B cell (primary cell): ENCODE measurements around the gene HIF3A. TPM values are rescaled to one million over a fixed set of nuclear protein-coding genes. Genes with fewer than 3 reads are reported as not detected.

ENCODE experiments used
- ATAC-seq: fragments of 200-7000 bp; cut with Tn5 transposase; one replicate; pipeline ENCODE4 v1.10.0; 2021; ENCODE audit warnings: low read depth, mild to moderate bottlenecking, moderate number of reproducible peaks, moderate library complexity
- CTCF ChIA-PET: fragments of 350-600 bp; sonication (Branson Sonifier 250); formaldehyde crosslinking; loops from one replicate; lab custom pipeline; 2021; ENCODE audit warnings: antibody characterized with exemption, inconsistent platforms; lab: Charles Lee
- POLR2A ChIA-PET: fragments of 350-600 bp; sonication (Branson Sonifier 250); formaldehyde crosslinking; loops from one replicate; lab custom pipeline; 2021; ENCODE audit warnings: antibody characterized with exemption; lab: Charles Lee
- DNase-seq: peaks from one replicate; pipeline ENCODE4 v3.0.0; 2013
- H2AFZ ChIP-seq: 2 replicates; pipeline ENCODE4 v1.6.1; 2012; ENCODE audit warnings: mild to moderate bottlenecking, low read depth, low read length; ENCODE audit not compliant: insufficient read depth, poor library complexity, severe bottlenecking
- H3K27ac ChIP-seq, 2 donors: 1 replicate in 1 of 2; 2 replicates in 1 of 2; pipeline ENCODE4 v1.5.1; 2012 to 2013; ENCODE audit warnings: low read length in 2 of 2, mild to moderate bottlenecking in 2 of 2, moderate library complexity in 1 of 2
- H3K27me3 ChIP-seq, 4 experiments: fragments of 200-600 bp in 1 of 4; sonication (generic) in 1 of 4; replicated peaks in 1 of 4; 1 replicate in 2 of 4; 2 replicates in 2 of 4; pipeline versions ENCODE4 v1.6.1 to v1.7.0; 2013 to 2016; ENCODE audit warnings: low read length in 3 of 4, mild to moderate bottlenecking in 2 of 4, mixed read lengths in 1 of 4, moderate library complexity in 1 of 4; ENCODE audit not compliant: insufficient read depth in 4 of 4, control insufficient read depth in 3 of 4; ENCODE audit errors: control extremely low read depth in 1 of 4
- H3K36me3 ChIP-seq, 2 experiments: replicated peaks in 1 of 2; 1 replicate in 1 of 2; 2 replicates in 1 of 2; pipeline versions ENCODE4 v1.6.1 to v1.7.1; 2013; ENCODE audit warnings: low read length in 1 of 2; ENCODE audit not compliant: insufficient read depth in 2 of 2, control insufficient read depth in 1 of 2; ENCODE audit errors: control extremely low read depth in 1 of 2, extremely low read depth in 1 of 2
- H3K4me1 ChIP-seq, 2 donors: fragments of 200-600 bp in 1 of 2; sonication (generic) in 1 of 2; 1 replicate in 1 of 2; 2 replicates in 1 of 2; pipeline versions ENCODE4 v1.5.1 to v1.6.1; 2013 to 2017; ENCODE audit warnings: low read length in 2 of 2; ENCODE audit not compliant: control insufficient read depth in 2 of 2, insufficient read depth in 2 of 2
- H3K4me2 ChIP-seq: replicated peaks from 2 replicates; pipeline ENCODE3; 2012; ENCODE audit warnings: mild to moderate bottlenecking, low read depth, low read length; ENCODE audit not compliant: poor library complexity, severe bottlenecking
- H3K4me3 ChIP-seq, 5 experiments: fragments of 200-600 bp in 1 of 5; sonication (generic) in 1 of 5; 1 replicate in 3 of 5; 2 replicates in 2 of 5; pipeline versions ENCODE4 v1.5.1 to v1.7.0; 2011 to 2016; ENCODE audit warnings: low read length in 4 of 5, mild to moderate bottlenecking in 4 of 5, low read depth in 2 of 5, control low read depth in 1 of 5, moderate library complexity in 1 of 5; ENCODE audit not compliant: insufficient read depth in 1 of 5; ENCODE audit errors: control extremely low read depth in 1 of 5, extremely low read depth in 1 of 5
- H3K79me2 ChIP-seq: fragments of 200-600 bp; sonication (generic); one replicate; pipeline ENCODE4 v1.6.0; 2016; ENCODE audit warnings: low read length; ENCODE audit not compliant: control insufficient read depth, insufficient read depth
- H3K9ac ChIP-seq: fragments of 200-600 bp; sonication (generic); 2 replicates; pipeline ENCODE4 v1.6.1; 2017; ENCODE audit warnings: mild to moderate bottlenecking, low read length, moderate library complexity
- H3K9me3 ChIP-seq, 3 donors: one replicate each; pipeline versions ENCODE4 v1.6.1 to v1.7.1; 2013; ENCODE audit warnings: low read length in 2 of 3; ENCODE audit not compliant: control insufficient read depth in 2 of 3, insufficient read depth in 1 of 3; ENCODE audit errors: control extremely low read depth in 1 of 3
- H4K20me1 ChIP-seq: 2 replicates; pipeline ENCODE4 v1.6.0; 2012; ENCODE audit warnings: mild to moderate bottlenecking, low read length; ENCODE audit not compliant: insufficient read depth, control insufficient read depth, poor library complexity, severe bottlenecking
- H3K27ac Mint-ChIP-seq: one replicate; pipeline ENCODE4 v1.8.0; 2021; ENCODE audit warnings: mixed read lengths
- H3K27me3 Mint-ChIP-seq: one replicate; pipeline ENCODE4 v1.8.0; 2021; ENCODE audit warnings: mixed read lengths
- H3K4me1 Mint-ChIP-seq: one replicate; pipeline ENCODE4 v1.8.0; 2021; ENCODE audit warnings: mixed read lengths
- H3K4me3 Mint-ChIP-seq: one replicate; pipeline ENCODE4 v1.8.0; 2021; ENCODE audit warnings: mixed read lengths
- H3K9me3 Mint-ChIP-seq: one replicate; pipeline ENCODE4 v1.8.0; 2022; ENCODE audit warnings: mixed read lengths; ENCODE audit not compliant: insufficient read depth
- CTCF ChIP-seq: fragments of 200-600 bp; IDR thresholded peaks from one replicate; pipeline ENCODE4 v1.8.0; 2022; ENCODE audit warnings: antibody characterized with exemption, mild to moderate bottlenecking
- EZH2 ChIP-seq: IDR thresholded peaks from 2 replicates; pipeline ENCODE4 v1.6.1; 2012; ENCODE audit warnings: borderline replicate concordance, low read depth, mild to moderate bottlenecking, moderate library complexity, low read length; ENCODE audit not compliant: insufficient read depth, poor library complexity, severe bottlenecking
- WGBS: methylation state at CpG from one replicate; pipeline ENCODE4 v1.1.5; 2013; ENCODE audit warnings: missing lambda C conversion rate; ENCODE audit not compliant: insufficient coverage; 5-methylcytosine and 5-hydroxymethylcytosine counted together
- intact Hi-C: fragments of 100-400 bp; cut with micrococcal nuclease; formaldehyde crosslinking; loops from one replicate; pipeline ENCODE4 v1.10.0; 2022
- polyA plus RNA-seq: library from polyadenylated mRNA; depleted of rRNA; stranded (reverse); fragments of >200 nt; gene quantifications from 2 replicates; pipeline ENCODE4 v1.2.3, GENCODE V29; 2012
- total RNA-seq, 2 donors: library from RNA; stranded (reverse); fragments of 120-200 nt in 1 of 2; gene quantifications; 1 replicate in 1 of 2; 2 replicates in 1 of 2; pipeline versions ENCODE4 v1.2.3 to v1.2.4, GENCODE V29; 2013 to 2022

HIF3A gene
- total and polyA plus RNA-seq, 2 donors (not counting 1 experiment from before 2014, with no cell fraction given): not detected

GRCh38 chr19:46392252-46392801 lies 95.5 kb downstream of the HIF3A start:
- 26% methylated on average over 10 of the region's 21 CpGs for WGBS
- no peak for TF ChIP-seq CTCF
- no peak for TF ChIP-seq EZH2
- POLR2A ChIA-PET: no interaction called here
- H3K9me3 ChIP-seq: no peaks in the 10 kb centered on the region
- Mint-ChIP-seq H3K4me1 (peaks cover 5% of the 10 kb centered on the region), H3K27me3 (no peaks in the 10 kb centered on the region), H3K9me3 (no peaks in the 10 kb centered on the region), H3K4me3 (no peak overlapping the region), H3K27ac (peak overlapping the region; percentile 56)
- CTCF ChIA-PET: interaction anchor here (0.9 to 1.1 kb wide), 2 partner anchors 10 to 11 kb away, joined by 3 read pairs; no protein-coding TSS in a partner anchor
- ATAC-seq: no peak
- no peak overlapping the region for H3K27ac ChIP-seq
- no peak overlapping the region for H3K9ac ChIP-seq
- H3K4me3 ChIP-seq: no peak overlapping the region
- H3K4me2 ChIP-seq: no peak overlapping the region
- peaks cover 0 to 36% of the 10 kb centered on the region in 2 experiments for H3K36me3 ChIP-seq
- H3K79me2 ChIP-seq: no peaks in the 10 kb centered on the region
- H3K4me1 ChIP-seq: peaks cover 0 to 4% of the 10 kb centered on the region in 2 donors
- DNase-seq: no peak
- no peaks in the 10 kb centered on the region for H3K27me3 ChIP-seq
- H4K20me1 ChIP-seq: no peaks in the 10 kb centered on the region
- intact Hi-C loops: no loop called here
- no peak overlapping the region for H2AFZ ChIP-seq

- Histone ChIP-seq H2AFZ (no peak overlapping the region), H3K27ac (no peak overlapping the region), H3K9ac (no peak overlapping the region), H3K79me2 (no peaks in the 10 kb centered on the region), H3K9me3 (no peaks in the 10 kb centered on the region), H3K36me3 (peaks cover 0 to 32% of the 10 kb centered on the region in 2 experiments), H3K4me3 (no peak overlapping the region), H3K4me1 (peaks cover 0 to 4% of the 10 kb centered on the region in 2 donors), H3K27me3 (no peaks in the 10 kb centered on the region), H4K20me1 (no peaks in the 10 kb centered on the region), H3K4me2 (no peak overlapping the region)
- TF ChIP-seq EZH2 (no peak), CTCF (no peak)
- H3K9me3 Mint-ChIP-seq: no peaks in the 10 kb centered on the region
- intact Hi-C loops: no loop called here
- peaks cover 4% of the 10 kb centered on the region for H3K27me3 Mint-ChIP-seq
- no peak for ATAC-seq
- H3K4me1 Mint-ChIP-seq: peaks cover 5% of the 10 kb centered on the region
- H3K4me3 Mint-ChIP-seq: no peak overlapping the region
- H3K27ac Mint-ChIP-seq: no peak overlapping the region
- ChIA-PET CTCF (interaction anchor here (0.9 kb wide), 1 partner anchor 9 kb away, joined by 3 read pairs; no protein-coding TSS in a partner anchor), POLR2A (no interaction called here)
- DNase-seq: no peak
- 50% methylated on average over 2 of the region's 4 CpGs for WGBS
These were observed 96.0 kb downstream of the HIF3A start for GRCh38 chr19:46392837-46393236.
